ENCODE measurements around the gene FYB1. TPM values are rescaled to one million over a fixed set of nuclear protein-coding genes. Genes with fewer than 3 reads are reported as not detected.
"Not testable (repeated sequence)": the region's sequence is repeated elsewhere in the genome, so short reads cannot be mapped to it uniquely, and the experiment has no call there.

The FYB1 gene
- total RNA-seq, 1 experiment from 2014 or later, result 0.68 TPM

DNA sequence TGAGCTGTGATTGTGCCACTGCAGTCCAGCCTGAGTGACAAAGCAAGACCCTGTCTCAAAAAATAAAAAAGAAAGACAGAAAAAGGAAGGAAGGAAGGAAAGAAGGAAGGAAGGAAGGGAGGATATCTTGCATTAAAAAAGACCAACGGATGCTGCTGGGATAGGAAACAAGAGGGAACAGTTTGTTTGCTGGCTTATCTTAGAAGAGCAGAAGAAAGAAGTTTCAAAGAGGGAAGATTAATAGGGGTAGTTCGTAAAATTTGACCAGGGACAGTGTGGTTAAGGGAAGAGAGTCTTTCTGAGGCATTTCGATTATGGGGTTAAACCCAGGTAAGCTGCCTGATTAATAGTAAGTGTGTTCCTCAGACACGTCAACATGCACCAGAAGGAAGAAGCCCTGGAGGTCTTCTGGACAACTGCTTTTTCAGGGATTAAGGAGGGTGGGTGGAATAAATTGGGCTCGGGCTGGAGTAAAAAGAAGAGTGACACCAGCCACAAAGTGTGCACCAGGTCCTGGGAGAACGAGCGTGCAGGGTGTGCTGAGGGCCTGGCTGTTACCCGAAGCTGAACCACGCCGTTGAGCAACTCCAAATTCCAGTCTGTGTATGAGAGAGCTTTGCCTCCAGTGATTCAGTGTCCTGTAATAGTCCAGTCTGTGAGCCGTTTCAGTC, 24.8 kb downstream of the FYB1 start:
- no peaks in the 10 kb centered on the region for H3K36me3 ChIP-seq
- no peak overlapping the region for H3K27ac ChIP-seq
- peaks cover 38% of the 10 kb centered on the region for H3K4me1 ChIP-seq (replicated peaks)
- no peaks in the 10 kb centered on the region for H3K27me3 ChIP-seq (replicated peaks)
- DNase-seq (ENCODE audit: low read depth in 1 of 2, low spot score in 2 of 2), result no peak
- no peak overlapping the region for H3K4me3 ChIP-seq
- H3K9me3 ChIP-seq (replicated peaks), result no peaks in the 10 kb centered on the region

DNA sequence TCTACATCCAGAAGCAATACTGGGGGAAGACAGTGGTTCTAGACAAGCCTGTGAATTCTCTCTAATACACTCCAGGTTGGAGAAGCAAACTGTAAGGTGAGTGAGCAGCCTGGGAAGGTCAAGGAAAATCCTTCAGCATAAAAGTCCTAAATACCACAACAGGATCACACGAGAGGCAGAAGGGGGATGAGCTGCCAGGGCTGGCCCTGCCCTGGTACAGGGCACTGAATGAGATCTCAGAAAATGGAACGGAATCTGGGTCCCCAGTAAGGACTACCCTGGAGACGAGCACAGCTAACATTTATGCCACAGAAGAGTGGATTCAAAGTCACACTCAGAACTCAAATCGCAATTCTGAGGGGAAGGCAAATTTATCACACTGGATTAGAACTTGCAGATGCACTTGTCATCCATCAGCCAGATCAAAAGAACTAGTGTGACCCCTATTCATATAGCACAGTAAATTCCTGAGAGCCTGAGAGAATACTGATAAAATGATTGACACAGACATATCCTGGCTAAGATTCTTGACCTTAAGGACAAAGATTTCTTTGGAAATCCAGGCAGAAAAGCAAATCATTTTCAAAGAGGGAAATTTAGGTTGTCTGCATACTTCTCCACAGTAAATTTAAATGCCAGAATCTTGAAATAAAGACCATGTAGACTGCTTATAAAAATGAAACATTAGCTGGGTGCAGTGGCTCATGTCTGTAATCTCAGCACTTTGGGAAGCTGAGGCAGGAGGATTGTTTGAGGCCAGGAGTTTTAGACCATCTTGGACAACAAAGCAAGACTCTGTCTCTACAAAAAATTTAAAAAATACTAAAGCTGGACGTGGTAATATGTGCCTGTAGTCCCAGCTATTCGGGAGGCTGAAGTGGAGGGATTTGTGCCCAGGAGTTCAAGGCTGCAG, 25.6 kb downstream of the FYB1 start:
- Histone ChIP-seq H3K4me1 (replicated peaks) (peaks cover 33% of the 10 kb centered on the region), H3K36me3 (no peaks in the 10 kb centered on the region), H3K9me3 (replicated peaks) (no peaks in the 10 kb centered on the region), H3K27me3 (replicated peaks) (no peaks in the 10 kb centered on the region), H3K4me3 (no peak overlapping the region), H3K27ac (no peak overlapping the region)
- no peak for DNase-seq (ENCODE audit: low read depth in 1 of 2, low spot score in 2 of 2)

DNA sequence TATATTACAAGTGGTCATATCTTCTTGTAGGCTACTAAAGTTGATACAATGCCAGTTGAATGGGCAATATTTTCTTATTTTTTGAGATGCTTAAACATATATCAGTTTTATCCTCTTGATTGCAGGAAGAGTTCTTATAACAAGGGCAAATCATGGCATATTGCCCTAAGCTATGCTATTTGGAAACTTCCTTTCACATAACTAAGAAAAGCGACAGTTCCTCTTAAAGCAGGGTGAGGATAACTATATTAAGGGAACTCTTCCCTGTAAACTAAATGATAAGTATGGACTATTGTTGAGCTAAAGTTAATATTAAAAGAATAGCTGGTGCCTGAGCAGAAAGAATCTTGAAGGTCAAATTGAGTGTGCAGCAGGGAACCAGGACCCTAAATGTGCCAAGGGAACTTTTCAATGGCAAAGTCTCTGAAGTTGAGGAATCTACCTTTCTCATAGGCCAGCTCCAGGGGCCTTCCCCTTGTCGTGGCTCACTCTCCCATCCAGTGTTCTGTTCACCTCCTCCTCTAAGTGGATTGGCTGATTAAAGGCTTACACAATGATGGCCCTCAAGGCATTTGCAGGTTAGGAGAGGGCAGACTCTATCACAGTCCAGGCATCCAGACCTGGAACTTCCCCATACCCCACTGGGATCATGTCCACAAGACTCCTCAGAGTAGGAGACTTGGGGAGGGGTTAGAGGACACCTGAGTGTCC, 26.8 kb downstream of the FYB1 start:
- Histone ChIP-seq H3K4me3 (no peak overlapping the region), H3K36me3 (no peaks in the 10 kb centered on the region), H3K4me1 (replicated peaks) (peaks cover 21% of the 10 kb centered on the region), H3K27ac (no peak overlapping the region), H3K9me3 (replicated peaks) (no peaks in the 10 kb centered on the region), H3K27me3 (replicated peaks) (no peaks in the 10 kb centered on the region)
- no peak for DNase-seq (ENCODE audit: low read depth in 1 of 2, low spot score in 2 of 2)

DNA sequence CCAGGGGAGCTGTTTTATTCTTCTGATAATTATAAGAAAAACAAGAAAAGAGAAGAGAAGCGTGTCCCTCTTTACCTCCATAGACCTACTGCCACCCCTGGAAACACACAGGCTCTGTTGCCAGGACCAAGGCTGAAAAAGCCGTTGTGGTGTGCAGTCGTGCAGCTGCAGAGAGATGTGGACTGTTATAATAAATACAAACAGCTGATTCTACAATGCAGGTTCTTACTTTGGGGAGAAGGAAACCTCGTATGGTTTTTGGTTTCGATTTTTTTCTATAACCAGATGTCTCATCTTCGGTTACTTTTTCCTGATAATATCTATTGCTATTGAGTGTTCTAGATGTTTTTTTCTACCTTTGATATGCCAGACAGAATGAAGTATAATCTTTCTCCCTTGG, 28.1 kb downstream of the FYB1 start:
- Histone ChIP-seq H3K27me3 (replicated peaks) (no peaks in the 10 kb centered on the region), H3K9me3 (replicated peaks) (no peaks in the 10 kb centered on the region), H3K4me3 (no peak overlapping the region), H3K4me1 (replicated peaks) (peaks cover 7% of the 10 kb centered on the region), H3K36me3 (no peaks in the 10 kb centered on the region), H3K27ac (no peak overlapping the region)
- no peak for DNase-seq (ENCODE audit: low read depth in 1 of 2, low spot score in 2 of 2)

DNA sequence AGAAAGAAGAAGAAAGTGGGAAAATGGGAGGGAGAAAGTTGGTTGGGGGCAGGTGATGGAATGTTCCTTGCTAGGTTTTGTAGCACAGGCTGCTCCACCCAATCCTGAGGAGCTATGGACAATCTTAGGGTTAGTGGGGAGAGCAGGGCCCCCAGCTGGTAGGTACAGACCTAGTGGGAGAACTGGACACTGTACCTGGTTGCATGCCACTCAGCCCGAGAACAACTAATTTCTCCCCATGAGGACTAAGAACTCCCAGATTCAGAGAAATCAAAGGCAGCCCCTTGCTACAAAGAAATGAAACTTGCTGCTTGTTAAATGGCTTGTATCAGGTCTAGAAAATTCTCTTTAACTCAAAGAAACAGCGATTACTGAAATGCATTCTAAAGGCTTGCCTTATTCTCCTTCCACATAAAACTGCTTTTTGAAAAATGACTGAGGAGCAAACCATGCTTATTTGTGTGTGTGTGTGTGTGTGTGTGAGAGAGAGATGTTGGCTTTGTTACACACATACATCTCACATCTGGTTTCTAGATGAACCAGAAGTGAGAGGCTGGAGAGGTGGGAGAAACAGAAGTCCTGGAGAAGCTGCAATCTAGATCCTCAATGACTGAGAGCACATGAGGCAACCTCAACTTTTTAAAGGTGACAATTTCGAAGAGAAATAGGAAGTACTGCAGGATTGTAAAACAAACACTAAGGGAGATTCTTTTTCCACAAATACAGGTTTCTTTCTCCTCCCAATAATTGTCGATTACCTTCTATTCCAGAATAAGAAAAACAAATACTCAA, 28.9 kb downstream of the FYB1 start:
- DNase-seq (ENCODE audit: low read depth in 1 of 2, low spot score in 2 of 2), result no peak
- Histone ChIP-seq H3K4me3 (no peak overlapping the region), H3K27ac (no peak overlapping the region), H3K36me3 (no peaks in the 10 kb centered on the region), H3K4me1 (replicated peaks) (peaks cover 4% of the 10 kb centered on the region; the same call in 1 of the 2 replicates), H3K9me3 (replicated peaks) (no peaks in the 10 kb centered on the region), H3K27me3 (replicated peaks) (no peaks in the 10 kb centered on the region)

DNA sequence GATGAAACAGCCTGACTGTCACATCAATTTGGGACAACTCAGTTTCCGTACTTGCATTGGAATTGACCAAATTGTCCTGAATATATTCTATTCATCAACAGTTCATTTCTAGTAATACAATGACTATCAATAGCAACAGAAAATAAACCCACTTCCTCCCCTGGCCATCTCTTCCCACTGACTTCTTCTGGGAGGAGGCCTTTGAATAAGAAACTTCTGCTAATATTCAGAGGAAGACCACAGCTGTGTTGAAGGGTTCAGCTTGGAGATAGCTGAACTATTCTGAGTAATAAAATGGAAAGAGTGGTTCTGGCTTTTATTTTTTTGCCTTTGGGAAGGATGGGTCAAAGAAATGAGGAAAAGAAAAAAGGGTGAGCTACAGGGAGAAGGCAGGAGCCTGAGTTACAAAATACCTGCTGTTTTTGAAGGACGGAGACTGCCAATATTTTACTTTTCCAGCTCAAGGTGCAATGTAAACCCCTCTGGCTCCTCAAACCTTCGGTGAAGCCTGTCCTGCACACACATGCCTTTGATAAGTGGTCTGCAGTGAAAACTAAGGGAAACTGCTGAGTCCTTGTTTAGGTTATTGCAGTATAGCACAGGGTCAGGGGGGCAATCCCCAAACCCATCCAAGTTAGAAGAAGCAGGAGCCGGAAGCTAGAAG, 29.9 kb downstream of the FYB1 start:
- H3K27ac ChIP-seq, result no peak overlapping the region

DNA sequence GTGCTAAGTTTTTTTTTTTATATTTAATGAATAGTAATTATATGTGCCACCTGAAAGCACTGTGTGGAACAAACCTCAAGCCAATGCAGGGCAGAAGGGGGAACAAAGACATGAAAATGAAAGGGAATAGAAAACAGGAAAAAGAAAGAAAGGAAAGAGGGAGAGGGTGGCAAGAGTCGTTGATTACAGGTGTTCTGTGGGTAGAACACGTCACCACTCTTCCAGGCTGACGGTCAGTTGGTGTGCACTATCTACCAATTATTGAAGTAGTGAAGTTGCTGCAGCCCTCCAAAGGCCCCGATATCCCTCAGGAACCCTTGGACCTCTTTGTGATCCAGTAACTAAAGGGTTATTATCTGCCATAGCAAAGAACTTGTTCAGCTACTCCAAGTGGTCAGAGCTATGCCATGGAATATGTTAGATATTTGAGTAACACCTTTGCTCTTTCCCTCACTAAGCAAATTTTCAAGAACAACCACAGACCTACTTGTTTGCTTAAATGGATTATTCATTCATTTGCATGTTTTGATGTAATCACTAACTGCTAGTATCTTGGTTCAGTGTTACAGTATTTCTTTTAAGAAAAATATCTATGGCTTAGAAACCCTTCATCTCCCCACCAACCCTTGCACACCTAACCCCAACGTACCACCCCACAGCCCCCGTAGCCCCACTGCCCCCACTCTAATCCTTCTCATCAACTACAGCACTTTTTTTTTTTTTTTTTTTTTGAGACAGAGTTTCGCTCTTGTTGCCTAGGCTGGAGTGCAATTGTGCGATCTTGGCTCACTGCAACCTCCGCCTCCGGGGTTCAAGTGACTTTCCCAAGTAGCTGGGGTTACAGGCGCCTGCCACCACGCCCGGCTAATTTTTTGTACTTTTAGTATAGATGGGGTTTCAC, 31.3 kb downstream of the FYB1 start:
- Histone ChIP-seq H3K4me1 (replicated peaks) (peaks cover 4% of the 10 kb centered on the region; the same call in 1 of the 2 replicates), H3K27ac (no peak overlapping the region), H3K27me3 (replicated peaks) (no peaks in the 10 kb centered on the region), H3K36me3 (no peaks in the 10 kb centered on the region), H3K4me3 (no peak overlapping the region), H3K9me3 (replicated peaks) (no peaks in the 10 kb centered on the region)
- DNase-seq (ENCODE audit: low read depth in 1 of 2, low spot score in 2 of 2), result no peak

More for the DNA sequence above, 29.9 kb downstream of the FYB1 start:
- Histone ChIP-seq H3K36me3 (no peaks in the 10 kb centered on the region), H3K27me3 (replicated peaks) (no peaks in the 10 kb centered on the region), H3K4me3 (no peak overlapping the region), H3K9me3 (replicated peaks) (no peaks in the 10 kb centered on the region), H3K4me1 (replicated peaks) (peaks cover 4% of the 10 kb centered on the region; the same call in 1 of the 2 replicates)
- no peak for DNase-seq (ENCODE audit: low read depth in 1 of 2, low spot score in 2 of 2)

DNA sequence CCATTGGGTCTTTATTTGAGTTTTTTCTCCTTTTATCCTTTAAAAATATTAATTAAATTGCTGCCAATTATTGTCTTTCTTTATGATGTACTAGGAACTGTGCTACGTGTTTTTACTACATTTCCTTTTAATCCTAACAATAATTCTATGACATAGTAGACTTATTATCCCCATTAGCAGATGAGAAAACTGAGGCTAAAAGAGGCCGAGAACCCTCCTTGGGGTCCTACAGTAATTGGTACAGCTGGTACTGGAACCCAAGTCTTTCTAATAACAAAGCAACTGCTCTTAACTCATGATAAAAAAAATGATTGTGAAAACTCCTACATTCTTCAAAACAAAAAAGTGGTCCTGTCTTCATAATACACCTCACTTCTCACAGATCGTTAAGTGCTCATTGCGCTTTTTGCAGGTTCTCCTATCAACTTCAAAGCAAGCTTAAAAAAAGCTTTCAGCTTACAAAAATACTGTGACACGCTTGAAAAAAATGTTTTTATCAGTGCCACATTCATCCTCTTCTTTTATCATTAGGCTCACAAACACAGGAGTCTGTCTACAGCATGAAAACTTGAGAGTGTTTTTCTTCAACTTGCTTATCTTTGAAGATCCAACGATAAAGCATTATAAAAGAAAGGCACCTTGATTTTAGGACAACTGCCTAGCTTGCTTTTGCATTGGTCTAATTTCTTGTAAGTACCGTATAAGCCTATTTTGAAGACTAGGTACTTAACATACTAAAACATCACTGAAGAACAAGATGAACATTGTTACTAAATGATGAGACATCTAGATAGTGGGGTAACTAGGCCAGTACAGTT, 32.4 kb downstream of the FYB1 start:
- no peaks in the 10 kb centered on the region for H3K36me3 ChIP-seq
- H3K4me1 ChIP-seq (replicated peaks), result peaks cover 4% of the 10 kb centered on the region; the same call in 1 of the 2 replicates
- H3K9me3 ChIP-seq (replicated peaks), result no peaks in the 10 kb centered on the region
- no peak overlapping the region for H3K27ac ChIP-seq
- no peaks in the 10 kb centered on the region for H3K27me3 ChIP-seq (replicated peaks)
- no peak for DNase-seq (ENCODE audit: low read depth in 1 of 2, low spot score in 2 of 2)
- no peak overlapping the region for H3K4me3 ChIP-seq

DNA sequence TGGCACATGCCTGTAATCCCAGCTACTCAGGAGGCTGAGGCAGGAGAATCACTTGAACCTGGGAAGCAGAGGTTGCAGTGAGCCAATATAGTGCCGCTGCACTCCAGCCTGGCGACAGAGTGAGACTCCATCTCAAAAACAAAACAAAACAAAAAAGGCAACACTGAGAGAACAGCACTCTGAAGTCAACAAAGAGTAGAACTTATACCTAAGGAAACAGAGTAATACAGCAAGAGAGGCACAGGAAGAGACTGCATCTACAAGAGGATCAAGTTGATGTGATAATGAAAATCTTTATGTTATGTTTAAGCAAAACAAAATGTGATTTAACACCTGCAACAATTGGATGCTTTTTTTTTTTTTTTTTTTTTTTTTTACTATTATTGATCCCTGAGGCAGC, 33.1 kb downstream of the FYB1 start:
- Histone ChIP-seq H3K9me3 (replicated peaks) (no peaks in the 10 kb centered on the region), H3K4me3 (no peak overlapping the region), H3K36me3 (no peaks in the 10 kb centered on the region), H3K4me1 (replicated peaks) (0 out of 2 replicates have a peak, but pooled peaks cover 4% of the 10 kb centered on the region), H3K27me3 (replicated peaks) (no peaks in the 10 kb centered on the region), H3K27ac (no peak overlapping the region)
- DNase-seq (ENCODE audit: low read depth in 1 of 2, low spot score in 2 of 2), result no peak

DNA sequence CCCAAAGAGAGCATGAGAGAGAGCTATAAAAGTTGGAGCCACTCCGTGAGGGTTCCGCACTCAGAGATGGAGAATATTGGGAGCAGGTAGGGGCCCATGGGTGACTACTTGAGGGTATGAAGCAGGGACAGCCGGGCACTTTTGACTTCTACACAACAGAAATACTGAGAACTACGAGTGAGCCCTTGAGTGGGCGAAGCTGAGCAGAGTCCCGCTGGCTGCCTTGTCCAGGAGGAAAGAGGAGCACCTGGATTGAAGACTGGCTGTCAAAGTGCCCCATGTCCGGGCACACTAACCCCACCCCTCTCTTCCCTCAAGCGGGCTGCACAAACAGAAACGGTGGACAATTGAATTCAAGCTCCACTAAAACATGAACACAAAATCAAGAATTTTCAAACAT, 33.6 kb downstream of the FYB1 start:
- H3K4me1 ChIP-seq (replicated peaks), result 0 out of 2 replicates have a peak, but pooled peaks cover under 1% of the 10 kb centered on the region
- H3K9me3 ChIP-seq (replicated peaks), result no peaks in the 10 kb centered on the region
- no peak for DNase-seq (ENCODE audit: low read depth in 1 of 2, low spot score in 2 of 2)
- no peak overlapping the region for H3K4me3 ChIP-seq
- H3K27me3 ChIP-seq (replicated peaks), result no peaks in the 10 kb centered on the region
- no peak overlapping the region for H3K27ac ChIP-seq
- no peaks in the 10 kb centered on the region for H3K36me3 ChIP-seq

DNA sequence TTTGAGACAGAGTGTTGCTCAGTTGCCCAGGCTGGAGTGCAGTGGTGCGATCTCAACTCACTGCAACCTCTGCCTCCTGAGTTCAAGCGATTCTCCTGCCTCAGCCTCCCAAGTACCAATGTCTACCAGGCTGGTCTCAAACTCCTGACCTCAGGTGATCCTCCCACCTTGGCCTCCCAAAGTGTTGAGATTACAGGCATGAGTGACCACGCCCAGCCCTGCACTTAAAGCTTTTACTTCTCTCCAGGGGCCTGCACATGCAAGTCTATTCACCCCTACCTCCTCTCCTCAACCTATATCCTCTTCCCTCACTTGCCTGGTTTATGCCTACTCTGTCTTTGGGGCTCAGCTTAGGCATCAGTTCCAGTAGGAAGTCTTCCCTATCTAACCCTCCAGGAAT, 39.8 kb downstream of the FYB1 start:
- DNase-seq (ENCODE audit: low read depth in 1 of 2, low spot score in 2 of 2); H3K9me3 ChIP-seq (replicated peaks); H3K27ac ChIP-seq; H3K27me3 ChIP-seq (replicated peaks); H3K36me3 ChIP-seq; H3K4me3 ChIP-seq: not testable (repeated sequence)
- H3K4me1 ChIP-seq (replicated peaks), result peaks cover 15% of the 10 kb centered on the region
